SK-N-SH (cell line): ENCODE data around the gene COIL. TPM values are rescaled to one million over a fixed set of nuclear protein-coding genes. Genes with fewer than 3 reads are reported as not detected.

Source experiments
- CTCF ChIA-PET: fragments of 300-600, 350-600 bp; formaldehyde crosslinking; extraction: SDS; loops from one replicate; lab custom pipeline; 2021; lab: Yijun Ruan, JAX
- POLR2A ChIA-PET: fragments of 350-600 bp; sonication (Branson Sonifier 250); formaldehyde crosslinking; extraction: SDS; loops from one replicate; lab custom pipeline; 2020; ENCODE audit warnings: antibody characterized with exemption, inconsistent platforms; lab: Yijun Ruan, JAX
- DNase-seq: peaks from one replicate; pipeline ENCODE4 v3.0.0; 2012
- H2AFZ ChIP-seq: fragments of 200-600 bp; sonication (generic); 2 replicates; pipeline ENCODE4 v1.8.1; 2016; ENCODE audit warnings: antibody characterized with exemption, mild to moderate bottlenecking, low read depth
- H3F3A ChIP-seq: fragments of 200-600 bp; sonication (generic); replicated peaks from 2 replicates; pipeline ENCODE3; 2016; ENCODE audit warnings: antibody characterized with exemption, mild to moderate bottlenecking; ENCODE audit not compliant: insufficient read depth
- H3K27ac ChIP-seq, 2 experiments: fragments of 200-500 bp in 1 of 2; fragments of 200-600 bp in 1 of 2; sonication (Bioruptor generic) in 1 of 2; sonication (generic), shearing (Covaris generic) in 1 of 2; 2 replicates each; pipeline versions ENCODE4 v1.5.1 to v1.6.1; 2014 to 2016; ENCODE audit warnings: low read depth in 2 of 2, inconsistent platforms in 1 of 2, low read length in 1 of 2, mild to moderate bottlenecking in 1 of 2, mixed read lengths in 1 of 2
- H3K27me3 ChIP-seq: fragments of 200-600 bp; sonication (generic), shearing (Covaris generic); 2 replicates; pipeline ENCODE4 v1.6.1; 2016; ENCODE audit warnings: mixed run types; ENCODE audit not compliant: insufficient read depth
- H3K36me3 ChIP-seq, 2 experiments: fragments of 200-500 bp in 1 of 2; fragments of 200-600 bp in 1 of 2; sonication (Bioruptor generic) in 1 of 2; sonication (generic) in 1 of 2; replicated peaks in 1 of 2; 2 replicates each; pipeline versions ENCODE3 to v1.5.1; 2014 to 2016; ENCODE audit warnings: low read length in 1 of 2, mild to moderate bottlenecking in 1 of 2; ENCODE audit not compliant: insufficient read depth in 2 of 2, control insufficient read depth in 1 of 2
- H3K4me1 ChIP-seq, 2 experiments: fragments of 200-500 bp in 1 of 2; fragments of 200-600 bp in 1 of 2; sonication (Bioruptor generic) in 1 of 2; sonication (generic), shearing (Covaris generic) in 1 of 2; 2 replicates each; pipeline versions ENCODE4 v1.5.1 to v1.6.1; 2014 to 2016; ENCODE audit warnings: low read depth in 1 of 2, low read length in 1 of 2, mixed run types in 1 of 2; ENCODE audit not compliant: insufficient read depth in 2 of 2, control insufficient read depth in 1 of 2
- H3K4me2 ChIP-seq: fragments of 200-600 bp; sonication (generic), shearing (Covaris generic); 2 replicates; pipeline ENCODE4 v1.6.1; 2017; ENCODE audit warnings: mixed run types
- H3K4me3 ChIP-seq, 2 experiments: fragments of 200-500 bp in 1 of 2; fragments of 200-600 bp in 1 of 2; sonication (Bioruptor generic) in 1 of 2; sonication (generic), shearing (Covaris generic) in 1 of 2; 2 replicates each; pipeline versions ENCODE4 v1.5.1 to v1.8.1; 2014 to 2016; ENCODE audit warnings: low read depth in 2 of 2, inconsistent platforms in 1 of 2, low read length in 1 of 2, mild to moderate bottlenecking in 1 of 2, mixed read lengths in 1 of 2, moderate library complexity in 1 of 2
- H3K79me2 ChIP-seq: fragments of 200-600 bp; sonication (generic); 2 replicates; pipeline ENCODE4 v1.8.1; 2017; ENCODE audit warnings: mild to moderate bottlenecking; ENCODE audit not compliant: insufficient read depth
- H3K9ac ChIP-seq: fragments of 200-600 bp; sonication (generic); 2 replicates; pipeline ENCODE4 v1.6.1; 2017; ENCODE audit warnings: mixed run types
- H3K9me2 ChIP-seq: fragments of 200-600 bp; sonication (generic); 2 replicates; pipeline ENCODE4 v1.6.1; 2017; ENCODE audit warnings: mixed run types
- H3K9me3 ChIP-seq: fragments of 200-600 bp; sonication (generic); 2 replicates; pipeline ENCODE4 v1.6.1; 2017; ENCODE audit warnings: mixed run types, mild to moderate bottlenecking, moderate library complexity
- H4K20me1 ChIP-seq: fragments of 200-600 bp; sonication (generic); 2 replicates; pipeline ENCODE4 v1.6.1; 2017; ENCODE audit warnings: mild to moderate bottlenecking, mixed run types; ENCODE audit not compliant: insufficient read depth
- ELF1 ChIP-seq: IDR thresholded peaks from 2 replicates; pipeline ENCODE4 v1.4.0; 2012
- EP300 ChIP-seq, 2 experiments: IDR thresholded peaks; 2 replicates each; pipeline versions ENCODE4 v1.4.0 to v1.6.1; 2012; ENCODE audit warnings: borderline replicate concordance in 1 of 2, low read depth in 1 of 2, low read length in 1 of 2
- FOSL2 ChIP-seq: IDR thresholded peaks from 2 replicates; pipeline ENCODE4 v1.4.0; 2012; ENCODE audit warnings: low read depth, mild to moderate bottlenecking, moderate library complexity, borderline replicate concordance
- FOXJ3 ChIP-seq: sonication (generic); formaldehyde crosslinking; IDR thresholded peaks from 2 replicates; pipeline ENCODE4 v1.5.1; 2020; ENCODE audit warnings: mild to moderate bottlenecking, missing genetic modification reagents
- FOXM1 ChIP-seq: IDR thresholded peaks from 2 replicates; pipeline ENCODE4 v1.4.0; 2012; ENCODE audit warnings: low read depth, mild to moderate bottlenecking
- GABPA ChIP-seq: IDR thresholded peaks from 2 replicates; pipeline ENCODE4 v1.4.0; 2012; ENCODE audit warnings: low read depth, mild to moderate bottlenecking
- JUND ChIP-seq: IDR thresholded peaks from 2 replicates; pipeline ENCODE4 v1.4.0; 2012
- NFIC ChIP-seq: IDR thresholded peaks from 2 replicates; pipeline ENCODE4 v1.4.0; 2012; ENCODE audit warnings: borderline replicate concordance
- NRF1 ChIP-seq: IDR thresholded peaks from 2 replicates; pipeline ENCODE4 v1.6.1; 2012; ENCODE audit warnings: low read depth, mild to moderate bottlenecking, low read length
- POLR2AphosphoS5 ChIP-seq: IDR thresholded peaks from 2 replicates; pipeline ENCODE4 v1.6.1; 2012; ENCODE audit warnings: low read depth, low read length
- RCOR1 ChIP-seq: fragments of 150-350 bp; IDR thresholded peaks from 2 replicates; pipeline ENCODE4 v1.6.1; 2017; ENCODE audit warnings: antibody characterized with exemption, low read length
- SIN3A ChIP-seq: IDR thresholded peaks from 2 replicates; pipeline ENCODE4 v1.6.1; 2012; ENCODE audit warnings: low read depth, mild to moderate bottlenecking, low read length, moderate library complexity, borderline replicate concordance
- SMC3 ChIP-seq: IDR thresholded peaks from 2 replicates; pipeline ENCODE4 v1.6.1; 2012; ENCODE audit warnings: low read depth, low read length, improper control_type of control experiment
- TAF1 ChIP-seq: IDR thresholded peaks from 2 replicates; pipeline ENCODE4 v1.6.1; 2012; ENCODE audit warnings: low read depth, mild to moderate bottlenecking, low read length, moderate library complexity, borderline replicate concordance
- WGBS: methylation state at CpG from one replicate; pipeline ENCODE4 v1.1.6; 2017; ENCODE audit warnings: low lambda C conversion rate; 5-methylcytosine and 5-hydroxymethylcytosine counted together
- polyA plus RNA-seq, 3 experiments: library from polyadenylated mRNA; depleted of rRNA; stranded (reverse); fragments of >200 nt; gene quantifications; 2 replicates each; pipeline ENCODE4 v1.2.3, GENCODE V29; 2012
- TF ChIP-seq, protein P1 (sequence below): IDR thresholded peaks from 2 replicates; pipeline ENCODE4 v1.4.0; 2012; ENCODE audit warnings: low read depth, borderline replicate concordance
- TF ChIP-seq, protein P2 (sequence below): fragments of 150-350 bp; IDR thresholded peaks from 2 replicates; pipeline ENCODE4 v1.6.1; 2016; ENCODE audit warnings: mild to moderate bottlenecking, low read depth, low read length
- TF ChIP-seq, protein P3 (sequence below): IDR thresholded peaks from 2 replicates; pipeline ENCODE4 v1.4.0; 2012; ENCODE audit warnings: low read depth
- TF ChIP-seq, protein P4 (sequence below): fragments of 150-350 bp; IDR thresholded peaks from 2 replicates; pipeline ENCODE4 v1.6.1; 2017; ENCODE audit warnings: antibody characterized with exemption, low read length, low read depth, borderline replicate concordance
- TF ChIP-seq, protein P5 (sequence below): IDR thresholded peaks from 2 replicates; pipeline ENCODE4; 2012
- TF ChIP-seq, protein P6 (sequence below): fragments of 200-600 bp; sonication (generic); IDR thresholded peaks from 2 replicates; pipeline ENCODE4 v1.6.1; 2017; ENCODE audit warnings: antibody characterized with exemption, mild to moderate bottlenecking, moderate library complexity

Gene COIL
- polyA plus RNA-seq, 1 of the 3 experiments (the other 2 are of a cell fraction): 3.9 TPM

DNA sequence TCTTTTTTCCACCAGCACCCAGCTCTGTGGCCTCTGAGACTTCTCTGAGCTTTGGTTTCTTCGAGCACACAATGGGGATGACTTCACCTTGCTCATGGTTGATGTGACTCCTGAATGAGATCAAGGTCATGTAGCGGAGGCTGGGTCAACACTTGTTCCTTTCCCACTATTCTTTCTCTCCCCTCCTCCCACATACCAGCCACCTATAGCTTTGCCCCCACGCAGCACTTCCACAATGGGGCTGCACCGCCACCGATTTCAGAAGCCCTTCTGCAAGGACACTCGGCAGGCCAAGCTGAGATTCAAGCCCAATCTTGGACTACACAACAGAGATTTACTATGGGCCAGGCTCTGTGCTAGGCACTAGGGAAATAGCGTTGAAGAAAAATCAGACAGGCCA, 61.4 kb downstream of the COIL start:
- H3K9me3 ChIP-seq: no peaks in the 10 kb centered on the region
- H3K4me1 ChIP-seq: peaks cover 0 to 12% of the 10 kb centered on the region in 2 experiments; a peak in 2 of 4 replicates
- no peak overlapping the region for H3K4me3 ChIP-seq
- H3K79me2 ChIP-seq: no peaks in the 10 kb centered on the region
- no peaks in the 10 kb centered on the region for H4K20me1 ChIP-seq
- H3K27ac ChIP-seq: no peak overlapping the region
- DNase-seq: no peak
- POLR2A ChIA-PET: interaction anchor here (1.0 kb wide), 1 partner anchor 14 kb away, joined by 3 read pairs; the partner anchor contains the start of gene TRIM25
- no peak overlapping the region for H3K4me2 ChIP-seq
- 96% methylated on average over 7 of the region's 7 CpGs for WGBS
- H3F3A ChIP-seq: peaks cover 5% of the 10 kb centered on the region
- no peak overlapping the region for H2AFZ ChIP-seq
- peaks cover 17 to 41% of the 10 kb centered on the region in 2 experiments for H3K36me3 ChIP-seq
- H3K27me3 ChIP-seq: no peaks in the 10 kb centered on the region
- TF ChIP-seq, protein P1, sequence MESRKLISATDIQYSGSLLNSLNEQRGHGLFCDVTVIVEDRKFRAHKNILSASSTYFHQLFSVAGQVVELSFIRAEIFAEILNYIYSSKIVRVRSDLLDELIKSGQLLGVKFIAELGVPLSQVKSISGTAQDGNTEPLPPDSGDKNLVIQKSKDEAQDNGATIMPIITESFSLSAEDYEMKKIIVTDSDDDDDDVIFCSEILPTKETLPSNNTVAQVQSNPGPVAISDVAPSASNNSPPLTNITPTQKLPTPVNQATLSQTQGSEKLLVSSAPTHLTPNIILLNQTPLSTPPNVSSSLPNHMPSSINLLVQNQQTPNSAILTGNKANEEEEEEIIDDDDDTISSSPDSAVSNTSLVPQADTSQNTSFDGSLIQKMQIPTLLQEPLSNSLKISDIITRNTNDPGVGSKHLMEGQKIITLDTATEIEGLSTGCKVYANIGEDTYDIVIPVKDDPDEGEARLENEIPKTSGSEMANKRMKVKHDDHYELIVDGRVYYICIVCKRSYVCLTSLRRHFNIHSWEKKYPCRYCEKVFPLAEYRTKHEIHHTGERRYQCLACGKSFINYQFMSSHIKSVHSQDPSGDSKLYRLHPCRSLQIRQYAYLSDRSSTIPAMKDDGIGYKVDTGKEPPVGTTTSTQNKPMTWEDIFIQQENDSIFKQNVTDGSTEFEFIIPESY: no peak
- TF ChIP-seq, protein P2, sequence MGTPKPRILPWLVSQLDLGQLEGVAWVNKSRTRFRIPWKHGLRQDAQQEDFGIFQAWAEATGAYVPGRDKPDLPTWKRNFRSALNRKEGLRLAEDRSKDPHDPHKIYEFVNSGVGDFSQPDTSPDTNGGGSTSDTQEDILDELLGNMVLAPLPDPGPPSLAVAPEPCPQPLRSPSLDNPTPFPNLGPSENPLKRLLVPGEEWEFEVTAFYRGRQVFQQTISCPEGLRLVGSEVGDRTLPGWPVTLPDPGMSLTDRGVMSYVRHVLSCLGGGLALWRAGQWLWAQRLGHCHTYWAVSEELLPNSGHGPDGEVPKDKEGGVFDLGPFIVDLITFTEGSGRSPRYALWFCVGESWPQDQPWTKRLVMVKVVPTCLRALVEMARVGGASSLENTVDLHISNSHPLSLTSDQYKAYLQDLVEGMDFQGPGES: no peak
- TF ChIP-seq GABPA (no peak), SIN3A (no peak), ELF1 (no peak), FOXM1 (no peak), NFIC (no peak), NRF1 (no peak), TAF1 (no peak), EP300 (IDR thresholded peaks at IDR 0.05; ENCODE audit: borderline replicate concordance in 1 of 2, low read depth in 1 of 2, low read length in 1 of 2) (no peak)
- TF ChIP-seq, protein P3, sequence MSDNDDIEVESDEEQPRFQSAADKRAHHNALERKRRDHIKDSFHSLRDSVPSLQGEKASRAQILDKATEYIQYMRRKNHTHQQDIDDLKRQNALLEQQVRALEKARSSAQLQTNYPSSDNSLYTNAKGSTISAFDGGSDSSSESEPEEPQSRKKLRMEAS: no peak
- TF ChIP-seq, protein P4, sequence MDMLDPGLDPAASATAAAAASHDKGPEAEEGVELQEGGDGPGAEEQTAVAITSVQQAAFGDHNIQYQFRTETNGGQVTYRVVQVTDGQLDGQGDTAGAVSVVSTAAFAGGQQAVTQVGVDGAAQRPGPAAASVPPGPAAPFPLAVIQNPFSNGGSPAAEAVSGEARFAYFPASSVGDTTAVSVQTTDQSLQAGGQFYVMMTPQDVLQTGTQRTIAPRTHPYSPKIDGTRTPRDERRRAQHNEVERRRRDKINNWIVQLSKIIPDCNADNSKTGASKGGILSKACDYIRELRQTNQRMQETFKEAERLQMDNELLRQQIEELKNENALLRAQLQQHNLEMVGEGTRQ: no peak
- TF ChIP-seq, all 33 proteins: peak for 0
- CTCF ChIA-PET: interaction anchor here (0.9 to 1.4 kb wide), 4 partner anchors 9 to 119 kb away, joined by 3 to 5 read pairs (median 4); no protein-coding TSS in a partner anchor
- Histone ChIP-seq H3K9me2 (no peaks in the 10 kb centered on the region), H3K9ac (no peak overlapping the region)

DNA sequence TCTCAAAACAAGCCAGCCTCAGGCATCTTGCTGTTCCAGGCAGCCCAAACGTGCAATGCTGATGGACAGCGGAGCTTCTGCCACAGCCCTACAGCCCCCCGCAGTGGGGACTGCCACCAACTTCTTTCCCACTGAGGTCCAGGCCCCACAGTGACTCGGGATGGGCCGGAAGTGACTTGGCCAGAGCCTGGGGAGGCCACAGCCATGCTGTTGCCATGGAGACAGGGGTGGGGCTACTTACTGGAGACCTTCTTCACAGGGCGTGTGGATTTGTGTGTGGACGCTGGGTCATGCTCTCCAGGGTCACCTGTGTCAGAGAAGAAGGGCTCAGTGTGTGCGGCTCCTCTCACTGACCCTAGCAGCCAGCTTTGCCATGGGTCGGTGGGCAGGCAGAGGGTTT, 62.0 kb downstream of the COIL start:
- no peak overlapping the region for H3K4me3 ChIP-seq
- H3K27me3 ChIP-seq: no peaks in the 10 kb centered on the region
- no peak for DNase-seq
- peaks cover 0 to 12% of the 10 kb centered on the region in 2 experiments; a peak in 2 of 4 replicates for H3K4me1 ChIP-seq
- no peak overlapping the region for H2AFZ ChIP-seq
- H3K36me3 ChIP-seq: peaks cover 12 to 38% of the 10 kb centered on the region in 2 experiments
- peaks cover 5% of the 10 kb centered on the region for H3F3A ChIP-seq
- H3K79me2 ChIP-seq: no peaks in the 10 kb centered on the region
- H3K9me2 ChIP-seq: no peaks in the 10 kb centered on the region
- H3K9me3 ChIP-seq: no peaks in the 10 kb centered on the region
- WGBS: 95% methylated on average over 8 of the region's 9 CpGs
- no peak overlapping the region for H3K9ac ChIP-seq
- H3K27ac ChIP-seq: no peak overlapping the region
- no peak overlapping the region for H3K4me2 ChIP-seq
- no peaks in the 10 kb centered on the region for H4K20me1 ChIP-seq
- ChIA-PET POLR2A (no interaction called here), CTCF (interaction anchor here (0.9 to 1.4 kb wide), 4 partner anchors 8 to 119 kb away, joined by 3 to 5 read pairs (median 4); no protein-coding TSS in a partner anchor)
- TF ChIP-seq JUND: no peak
- no peak for TF ChIP-seq FOSL2
- TF ChIP-seq FOXJ3 (CRISPR knock-in tag): no peak
- no peak for TF ChIP-seq POLR2AphosphoS5
- TF ChIP-seq SMC3: no peak
- TF ChIP-seq, protein P2: no peak
- TF ChIP-seq, protein P5, sequence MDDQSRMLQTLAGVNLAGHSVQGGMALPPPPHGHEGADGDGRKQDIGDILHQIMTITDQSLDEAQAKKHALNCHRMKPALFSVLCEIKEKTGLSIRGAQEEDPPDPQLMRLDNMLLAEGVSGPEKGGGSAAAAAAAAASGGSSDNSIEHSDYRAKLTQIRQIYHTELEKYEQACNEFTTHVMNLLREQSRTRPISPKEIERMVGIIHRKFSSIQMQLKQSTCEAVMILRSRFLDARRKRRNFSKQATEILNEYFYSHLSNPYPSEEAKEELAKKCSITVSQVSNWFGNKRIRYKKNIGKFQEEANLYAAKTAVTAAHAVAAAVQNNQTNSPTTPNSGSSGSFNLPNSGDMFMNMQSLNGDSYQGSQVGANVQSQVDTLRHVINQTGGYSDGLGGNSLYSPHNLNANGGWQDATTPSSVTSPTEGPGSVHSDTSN: no peak
- TF ChIP-seq, protein P6, sequence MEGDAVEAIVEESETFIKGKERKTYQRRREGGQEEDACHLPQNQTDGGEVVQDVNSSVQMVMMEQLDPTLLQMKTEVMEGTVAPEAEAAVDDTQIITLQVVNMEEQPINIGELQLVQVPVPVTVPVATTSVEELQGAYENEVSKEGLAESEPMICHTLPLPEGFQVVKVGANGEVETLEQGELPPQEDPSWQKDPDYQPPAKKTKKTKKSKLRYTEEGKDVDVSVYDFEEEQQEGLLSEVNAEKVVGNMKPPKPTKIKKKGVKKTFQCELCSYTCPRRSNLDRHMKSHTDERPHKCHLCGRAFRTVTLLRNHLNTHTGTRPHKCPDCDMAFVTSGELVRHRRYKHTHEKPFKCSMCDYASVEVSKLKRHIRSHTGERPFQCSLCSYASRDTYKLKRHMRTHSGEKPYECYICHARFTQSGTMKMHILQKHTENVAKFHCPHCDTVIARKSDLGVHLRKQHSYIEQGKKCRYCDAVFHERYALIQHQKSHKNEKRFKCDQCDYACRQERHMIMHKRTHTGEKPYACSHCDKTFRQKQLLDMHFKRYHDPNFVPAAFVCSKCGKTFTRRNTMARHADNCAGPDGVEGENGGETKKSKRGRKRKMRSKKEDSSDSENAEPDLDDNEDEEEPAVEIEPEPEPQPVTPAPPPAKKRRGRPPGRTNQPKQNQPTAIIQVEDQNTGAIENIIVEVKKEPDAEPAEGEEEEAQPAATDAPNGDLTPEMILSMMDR: no peak
- TF ChIP-seq ELF1: no peak
- TF ChIP-seq RCOR1: no peak
